SK-N-SH (cell line): Measurements from ENCODE around the gene MX1.

ENCODE experiments used
- CTCF ChIP-seq: fragments of 200-600 bp; sonication (generic); IDR thresholded peaks from 2 replicates; pipeline ENCODE4 v1.6.1; 2017; ENCODE audit warnings: antibody characterized with exemption, mild to moderate bottlenecking, moderate library complexity
- EP300 ChIP-seq, 2 experiments: IDR thresholded peaks; 2 replicates each; pipeline versions ENCODE4 v1.4.0 to v1.6.1; 2012; ENCODE audit warnings: borderline replicate concordance in 1 of 2, low read depth in 1 of 2, low read length in 1 of 2
- EZH2phosphoT487 ChIP-seq: fragments of 200-600 bp; sonication (generic); IDR thresholded peaks from 2 replicates; pipeline ENCODE4 v1.6.1; 2017; ENCODE audit warnings: low read depth, mixed run types, mild to moderate bottlenecking, antibody characterized with exemption, moderate library complexity, borderline replicate concordance
- FOXJ3 ChIP-seq: sonication (generic); formaldehyde crosslinking; IDR thresholded peaks from 2 replicates; pipeline ENCODE4 v1.5.1; 2020; ENCODE audit warnings: mild to moderate bottlenecking, missing genetic modification reagents
- IRF3 ChIP-seq: fragments of 150-350 bp; IDR thresholded peaks from 2 replicates; pipeline ENCODE4 v1.6.1; 2016; ENCODE audit warnings: mild to moderate bottlenecking, low read depth, low read length
- MEF2A ChIP-seq: IDR thresholded peaks from 2 replicates; pipeline ENCODE4 v1.4.0; 2012; ENCODE audit warnings: low read depth, borderline replicate concordance
- MXI1 ChIP-seq: IDR thresholded peaks from 2 replicates; pipeline ENCODE4 v1.6.1; 2012; ENCODE audit warnings: mild to moderate bottlenecking, low read depth, low read length, improper control_type of control experiment
- POLR2AphosphoS5 ChIP-seq: IDR thresholded peaks from 2 replicates; pipeline ENCODE4 v1.6.1; 2012; ENCODE audit warnings: low read depth, low read length
- RAD21 ChIP-seq: IDR thresholded peaks from 2 replicates; pipeline ENCODE4 v1.6.1; 2012; ENCODE audit warnings: mild to moderate bottlenecking, low read length
- SIN3A ChIP-seq: IDR thresholded peaks from 2 replicates; pipeline ENCODE4 v1.6.1; 2012; ENCODE audit warnings: low read depth, mild to moderate bottlenecking, low read length, moderate library complexity, borderline replicate concordance
- SMC3 ChIP-seq: IDR thresholded peaks from 2 replicates; pipeline ENCODE4 v1.6.1; 2012; ENCODE audit warnings: low read depth, low read length, improper control_type of control experiment
- TAF1 ChIP-seq: IDR thresholded peaks from 2 replicates; pipeline ENCODE4 v1.6.1; 2012; ENCODE audit warnings: low read depth, mild to moderate bottlenecking, low read length, moderate library complexity, borderline replicate concordance
- USF1 ChIP-seq: IDR thresholded peaks from 2 replicates; pipeline ENCODE4 v1.4.0; 2012; ENCODE audit warnings: low read depth, borderline replicate concordance
- USF2 ChIP-seq: fragments of 150-350 bp; IDR thresholded peaks from 2 replicates; pipeline ENCODE4 v1.6.1; 2017; ENCODE audit warnings: antibody characterized with exemption, low read length, low read depth, borderline replicate concordance

- no peak for TF ChIP-seq CTCF
- no peak for TF ChIP-seq EP300 (IDR thresholded peaks at IDR 0.05; ENCODE audit: borderline replicate concordance in 1 of 2, low read depth in 1 of 2, low read length in 1 of 2)
- TF ChIP-seq MXI1 = no peak
- no peak for TF ChIP-seq SIN3A
- no peak for TF ChIP-seq EZH2phosphoT487
- TF ChIP-seq USF1 = no peak
- no peak for TF ChIP-seq MEF2A
- TF ChIP-seq RAD21 = no peak
- no peak for TF ChIP-seq USF2
- TF ChIP-seq SMC3 = no peak
- TF ChIP-seq IRF3 = no peak
- no peak for TF ChIP-seq POLR2AphosphoS5
- no peak for TF ChIP-seq FOXJ3
- no peak for TF ChIP-seq TAF1
Measured at GRCh38 chr21:41497788-41498187, 71.7 kb downstream of the MX1 start.
